ENCODE measurements around the gene KCNJ9. TPM values are rescaled to one million over a fixed set of nuclear protein-coding genes. Genes with fewer than 3 reads are reported as not detected.

KCNJ9 gene
- total RNA-seq, 2 donors from 2014 or later: 0.11 to 0.30 TPM

- Histone ChIP-seq H3K36me3 (no peaks in the 10 kb centered on the region), H3K27ac (no peak overlapping the region), H3K4me3 (no peak overlapping the region), H3K27me3 (peaks cover 5% of the 10 kb centered on the region), H3K4me1 (no peaks in the 10 kb centered on the region), H3K9ac (ENCODE audit: low read depth in 2 of 2, low read length in 2 of 2) (no peak overlapping the region), H3K9me3 (no peaks in the 10 kb centered on the region)
- DNase-seq: no peak
- intact Hi-C loops (cut with DNase I): no loop called here
- TF ChIP-seq CTCF (IDR thresholded peaks at IDR 0.05): no peak
Measured at GRCh38 chr1:160066829-160067745, 14.3 kb upstream of the KCNJ9 start.

- Histone ChIP-seq H3K27me3 (peaks cover 5% of the 10 kb centered on the region), H3K9ac (ENCODE audit: low read depth in 2 of 2, low read length in 2 of 2) (no peak overlapping the region)
- no peak for TF ChIP-seq CTCF (IDR thresholded peaks at IDR 0.05)
Measured at GRCh38 chr1:160068225-160068624, 13.1 kb upstream of the KCNJ9 start.

GRCh38 chr1:160069460-160070231 is 11.7 kb upstream of the KCNJ9 start, which contains the start of gene KCNJ10:
KCNJ10 (minus strand) TSS chr1:160070160; CDS start chr1:160042532, 27,628 bp downstream.
- DNase-seq: no peak
- no peaks in the 10 kb centered on the region for H3K4me1 ChIP-seq
- H3K36me3 ChIP-seq: no peaks in the 10 kb centered on the region
- no peak for TF ChIP-seq CTCF (IDR thresholded peaks at IDR 0.05)
- intact Hi-C loops (cut with DNase I): no loop called here
- no peak within 1 kb of the TSS for H3K27ac ChIP-seq
- H3K9me3 ChIP-seq: no peaks in the 10 kb centered on the region
- peak within 1 kb of the TSS; percentile 39 to 43 for H3K9ac ChIP-seq (ENCODE audit: low read depth in 2 of 2, low read length in 2 of 2)
- H3K27me3 ChIP-seq: peaks cover 5% of the 10 kb centered on the region
- peak within 1 kb of the TSS; percentile 44 for H3K4me3 ChIP-seq

More at GRCh38 chr1:160068225-160068624, 13.1 kb upstream of the KCNJ9 start:
- no peak for DNase-seq
- Histone ChIP-seq H3K4me1 (no peaks in the 10 kb centered on the region), H3K27ac (no peak overlapping the region), H3K4me3 (no peak overlapping the region), H3K9me3 (no peaks in the 10 kb centered on the region), H3K36me3 (no peaks in the 10 kb centered on the region)
- intact Hi-C loops (cut with DNase I): no loop called here

GRCh38 chr1:160070243-160071163 is 10.8 kb upstream of the KCNJ9 start:
- Histone ChIP-seq H3K27ac (no peak overlapping the region), H3K9me3 (no peaks in the 10 kb centered on the region), H3K9ac (ENCODE audit: low read depth in 2 of 2, low read length in 2 of 2) (peak overlapping the region; percentile 39 to 43), H3K36me3 (no peaks in the 10 kb centered on the region), H3K27me3 (peaks cover 5% of the 10 kb centered on the region), H3K4me1 (no peaks in the 10 kb centered on the region), H3K4me3 (peak overlapping the region; percentile 44)
- no peak for TF ChIP-seq CTCF (IDR thresholded peaks at IDR 0.05)
- DNase-seq: peak; percentile 69
- intact Hi-C loops (cut with DNase I): no loop called here

GRCh38 chr1:160071289-160071688 is 10.0 kb upstream of the KCNJ9 start:
- Histone ChIP-seq H3K27me3 (peaks cover 5% of the 10 kb centered on the region), H3K27ac (no peak overlapping the region), H3K36me3 (no peaks in the 10 kb centered on the region), H3K4me3 (no peak overlapping the region), H3K9me3 (no peaks in the 10 kb centered on the region), H3K4me1 (no peaks in the 10 kb centered on the region), H3K9ac (ENCODE audit: low read depth in 2 of 2, low read length in 2 of 2) (no peak overlapping the region)
- no peak for TF ChIP-seq CTCF (IDR thresholded peaks at IDR 0.05)
- DNase-seq: no peak
- intact Hi-C loops (cut with DNase I): no loop called here

Measured in colonic mucosa (tissue), 4 donors.